HepG2 (cell line): ENCODE results near the gene OMA1. TPM values are rescaled to one million over a fixed set of nuclear protein-coding genes. Genes with fewer than 3 reads are reported as not detected.

Source experiments
- ATAC-seq: fragments of 200-7000 bp; cut with Tn5 transposase; 3 replicates; pipeline ENCODE4 v1.9.1; 2020; ENCODE audit warnings: mild to moderate bottlenecking, moderate library complexity
- BruUV-seq: library from RNA; stranded (reverse); fragments of 400-500 nt; replicated peaks from 2 replicates; lab custom pipeline; 2021; lab: Mats Ljungman, UMichigan
- CTCF ChIA-PET: fragments of 300-600 bp; formaldehyde crosslinking; extraction: SDS; loops from one replicate; lab custom pipeline; 2021; ENCODE audit warnings: low total read pairs, inconsistent platforms, low intra/inter-chr PET ratio; lab: Yijun Ruan, JAX
- POLR2A ChIA-PET: fragments of 350-600 bp; sonication (Branson Sonifier 250); formaldehyde crosslinking; loops from one replicate; lab custom pipeline; 2020; ENCODE audit warnings: antibody characterized with exemption, inconsistent platforms; lab: Yijun Ruan, JAX
- DNase-seq: peaks from one replicate; pipeline ENCODE4 v3.0.0-alpha.2; 2015; ENCODE audit warnings: low spot score
- FAIRE-seq: peaks from 3 replicates; lab custom pipeline; 2011; peaks lifted over from hg19 to GRCh38; lab: Jason Lieb, UNC
- H2AFZ ChIP-seq: one replicate; pipeline ENCODE4 v1.6.1; 2011; ENCODE audit warnings: low read length, inconsistent platforms
- H3K27ac ChIP-seq: fragments of 300-600 bp; 3 replicates; pipeline ENCODE4 v1.8.0; 2011; ENCODE audit warnings: mixed run types, mild to moderate bottlenecking, mixed read lengths, low read length, inconsistent platforms; ENCODE audit not compliant: insufficient read depth; ENCODE audit errors: extremely low read length
- H3K27me3 ChIP-seq, 2 experiments: fragments of 200-600 bp in 1 of 2; 2 replicates in 1 of 2; 3 replicates in 1 of 2; pipeline versions ENCODE4 v1.6.0 to v1.8.0; 2011; ENCODE audit warnings: low read length in 2 of 2, mild to moderate bottlenecking in 2 of 2, moderate library complexity in 2 of 2, inconsistent platforms in 1 of 2; ENCODE audit not compliant: insufficient read depth in 2 of 2, control insufficient read depth in 1 of 2
- H3K36me3 ChIP-seq, 2 experiments: fragments of 200-600 bp in 1 of 2; replicated peaks in 1 of 2; 2 replicates in 1 of 2; 3 replicates in 1 of 2; pipeline versions ENCODE4 v1.5.1 to v1.8.0; 2011; ENCODE audit warnings: low read length in 2 of 2, inconsistent platforms in 1 of 2; ENCODE audit not compliant: insufficient read depth in 2 of 2, control insufficient read depth in 1 of 2
- H3K4me1 ChIP-seq: 2 replicates; pipeline ENCODE4 v1.5.1; 2012; ENCODE audit warnings: low read length, inconsistent platforms; ENCODE audit not compliant: insufficient read depth
- H3K4me2 ChIP-seq: 2 replicates; pipeline ENCODE4 v1.6.0; 2011; ENCODE audit warnings: low read depth, low read length, inconsistent platforms
- H3K4me3 ChIP-seq, 3 experiments: fragments of 200-600 bp in 1 of 3; sonication (generic), shearing (Covaris generic) in 1 of 3; replicated peaks in 1 of 3; 2 replicates each; pipeline ENCODE4 v1.5.1; 2011 to 2016; ENCODE audit warnings: low read length in 3 of 3, inconsistent platforms in 2 of 3, low read depth in 2 of 3, mild to moderate bottlenecking in 2 of 3, control low read depth in 1 of 3, mixed read lengths in 1 of 3; ENCODE audit not compliant: insufficient read depth in 1 of 3
- H3K79me2 ChIP-seq: one replicate; pipeline ENCODE4 v1.6.1; 2011; ENCODE audit warnings: low read length, inconsistent platforms; ENCODE audit not compliant: insufficient read depth
- H3K9ac ChIP-seq: 2 replicates; pipeline ENCODE4 v1.6.0; 2011; ENCODE audit warnings: mild to moderate bottlenecking, low read depth, low read length, inconsistent platforms; ENCODE audit not compliant: insufficient read depth
- H3K9me3 ChIP-seq: 2 replicates; pipeline ENCODE4 v1.5.1; 2012; ENCODE audit warnings: mild to moderate bottlenecking, low read length
- H4K20me1 ChIP-seq: 2 replicates; pipeline ENCODE4 v1.6.0; 2011; ENCODE audit warnings: inconsistent platforms, mild to moderate bottlenecking, low read length, moderate library complexity; ENCODE audit not compliant: insufficient read depth
- FOXA1 ChIP-seq, 2 experiments: fragments of 450-650 bp in 1 of 2; sonication (generic) in 1 of 2; formaldehyde crosslinking in 1 of 2; IDR thresholded peaks; 2 replicates each; pipeline versions ENCODE4 v1.4.0 to v1.6.1; 2016 to 2020; ENCODE audit warnings: missing genetic modification reagents in 1 of 2
- MIER2 ChIP-seq: IDR thresholded peaks from 2 replicates; pipeline ENCODE4 v1.6.1; 2016; ENCODE audit warnings: missing biosample characterization, missing genetic modification reagents
- NR2F6 ChIP-seq, 2 experiments: IDR thresholded peaks; 2 replicates each; pipeline ENCODE4 v1.6.1; 2016; ENCODE audit warnings: antibody characterized with exemption in 1 of 2, mild to moderate bottlenecking in 1 of 2
- SOX6 ChIP-seq, 2 experiments: fragments of 450-650 bp in 1 of 2; sonication (generic) in 1 of 2; formaldehyde crosslinking in 1 of 2; IDR thresholded peaks; 2 replicates each; pipeline versions ENCODE4 v1.4.0 to v1.6.1; 2017 to 2020; ENCODE audit warnings: antibody characterized with exemption in 1 of 2, mild to moderate bottlenecking in 1 of 2, missing genetic modification reagents in 1 of 2
- SRF ChIP-seq: IDR thresholded peaks from 2 replicates; pipeline ENCODE4 v1.6.1; 2011; ENCODE audit warnings: mild to moderate bottlenecking, low read depth, low read length, moderate library complexity
- STAT6 ChIP-seq: sonication (generic); formaldehyde crosslinking; IDR thresholded peaks from 2 replicates; pipeline ENCODE4 v1.4.0; 2020; ENCODE audit warnings: missing genetic modification reagents, mild to moderate bottlenecking, borderline replicate concordance
- ZKSCAN1 ChIP-seq: fragments of 150-350 bp; IDR thresholded peaks from 2 replicates; pipeline ENCODE4 v1.6.1; 2014; ENCODE audit warnings: low read length
- ZNF652 ChIP-seq: IDR thresholded peaks from 2 replicates; pipeline ENCODE4 v1.6.1; 2016; ENCODE audit warnings: low read depth, borderline replicate concordance
- ZNF816 ChIP-seq: sonication (generic); formaldehyde crosslinking; IDR thresholded peaks from 2 replicates; pipeline ENCODE4 v1.8.0; 2022; ENCODE audit warnings: missing genetic modification reagents, mild to moderate bottlenecking, borderline replicate concordance
- in situ Hi-C: cut with HindIII; loops from 2 replicates; pipeline ENCODE4 v1.10.0; 2017; ENCODE audit warnings: low pct_unique_long_range_greater_than_20kb; ENCODE audit not compliant: extremely low pct_ligation_motif_present
- intact Hi-C: fragments of 100-400 bp; cut with micrococcal nuclease; formaldehyde crosslinking; loops from one replicate; pipeline ENCODE4 v1.10.0; 2022; ENCODE audit not compliant: unreplicated experiment
- polyA plus RNA-seq, 8 experiments: library from polyadenylated mRNA; depleted of rRNA in 3 of 8; stranded (reverse) in 7 of 8; unstranded in 1 of 8; fragments of >200 nt; fragmentation: Illumina TruSeq in 4 of 8; extraction: Trizol in 4 of 8; gene quantifications; 2 replicates each; pipeline versions ENCODE4 v1.2.1 to v1.2.3, GENCODE V29; 2011 to 2016; ENCODE audit warnings: low read depth in 4 of 8, missing spikeins in 1 of 8, mixed read lengths in 1 of 8; ENCODE audit not compliant: insufficient read depth in 1 of 8
- total RNA-seq, 5 experiments: library from RNA; depleted of rRNA; stranded (reverse); fragments of >200 nt; fragmentation: Illumina TruSeq; extraction: Trizol; gene quantifications; 2 replicates each; pipeline ENCODE4 v1.2.3, GENCODE V29; 2016; ENCODE audit warnings: low read depth in 1 of 5

Gene OMA1
- total and polyA plus RNA-seq, 2 of the 13 experiments (the other 11 are each of a cell fraction or from before 2014, with no cell fraction given): 7.0 to 26.9 TPM

- ChIA-PET CTCF (no interaction called here), POLR2A (no interaction called here)
- BruUV-seq: no TSS peak
- DNase-seq (peak; percentile 58), FAIRE-seq (no peak), ATAC-seq (peak; percentile 62)
- intact Hi-C loops (no loop called here), in situ Hi-C loops (no loop called here)
- H3K9ac ChIP-seq: no peak overlapping the region
- TF ChIP-seq SOX6 (IDR thresholded peaks at IDR 0.05) (no peak), SOX6 (CRISPR knock-in tag; IDR thresholded peaks at IDR 0.05) (0 out of 2 replicates have a peak, but pooled peaks have one; percentile 12), MIER2 (CRISPR knock-in tag) (no peak), ZNF652 (CRISPR knock-in tag) (peak; percentile 55; the same call in 1 of the 2 replicates), SRF (peak; percentile 82; the same call in 1 of the 2 replicates), STAT6 (no peak), FOXA1 (IDR thresholded peaks at IDR 0.05) (no peak), FOXA1 (CRISPR knock-in tag; IDR thresholded peaks at IDR 0.05) (peak; percentile 20; the same call in 1 of the 2 replicates), ZKSCAN1 (peak; percentile 28; the same call in 1 of the 2 replicates), ZNF816 (CRISPR knock-in tag) (no peak), NR2F6 (IDR thresholded peaks at IDR 0.05) (0 out of 2 replicates have a peak, but pooled peaks have one; percentile 19), NR2F6 (CRISPR knock-in tag; IDR thresholded peaks at IDR 0.05) (no peak)
- H3K27me3 ChIP-seq: no peaks in the 10 kb centered on the region; a peak in 1 of 5 replicates
- no peaks in the 10 kb centered on the region for H3K36me3 ChIP-seq
- peaks cover 28% of the 10 kb centered on the region for H3K4me1 ChIP-seq
- H2AFZ ChIP-seq: no peak overlapping the region
- no peaks in the 10 kb centered on the region for H3K79me2 ChIP-seq
- H3K4me3 ChIP-seq: no peak overlapping the region
- H3K27ac ChIP-seq: no peak overlapping the region
- H3K4me2 ChIP-seq: no peak overlapping the region
- no peaks in the 10 kb centered on the region for H4K20me1 ChIP-seq
- no peaks in the 10 kb centered on the region for H3K9me3 ChIP-seq
These were observed 23.6 kb upstream of the OMA1 start for GRCh38 chr1:58570094-58570493.
